PFSK-1 (cell line): ENCODE data around the gene KPNA3.

Experiments
- POLR2AphosphoS5 ChIP-seq: IDR thresholded peaks from 2 replicates; pipeline ENCODE4 v1.6.1; 2012; ENCODE audit warnings: low read depth, mild to moderate bottlenecking, control low read depth, low read length, moderate library complexity
- SIN3A ChIP-seq: IDR thresholded peaks from 2 replicates; pipeline ENCODE4 v1.6.1; 2012; ENCODE audit warnings: mild to moderate bottlenecking, low read length, moderate library complexity, borderline replicate concordance; ENCODE audit not compliant: insufficient read depth
- TF ChIP-seq, protein P1 (sequence below), 2 experiments: IDR thresholded peaks; 2 replicates each; pipeline versions ENCODE4 v1.6.1 to v1.8.0; 2011 to 2012; ENCODE audit warnings: low read depth in 2 of 2, low read length in 2 of 2, control low read depth in 1 of 2, inconsistent platforms in 1 of 2, mild to moderate bottlenecking in 1 of 2, moderate library complexity in 1 of 2; ENCODE audit not compliant: insufficient read depth in 1 of 2

DNA sequence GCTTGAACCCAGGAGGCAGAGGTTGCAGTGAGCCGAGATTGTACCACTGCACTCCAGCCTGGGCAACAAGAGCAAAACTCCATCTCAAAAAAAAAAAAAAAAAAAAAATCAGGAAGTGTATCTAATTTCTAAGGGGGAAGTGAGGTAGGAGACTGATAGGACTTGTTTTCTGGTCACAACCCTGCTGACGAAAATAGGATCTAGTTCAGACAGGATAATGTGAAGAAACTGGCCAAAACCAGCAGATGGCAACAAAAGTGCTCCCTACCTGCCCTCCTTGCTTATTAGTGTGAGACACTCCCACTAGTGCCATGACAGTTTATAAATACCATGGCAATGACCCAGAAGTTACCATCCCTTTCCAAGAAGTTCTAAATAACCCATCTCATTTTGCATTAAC, 36.0 kb upstream of the KPNA3 start:
- TF ChIP-seq, protein P1, sequence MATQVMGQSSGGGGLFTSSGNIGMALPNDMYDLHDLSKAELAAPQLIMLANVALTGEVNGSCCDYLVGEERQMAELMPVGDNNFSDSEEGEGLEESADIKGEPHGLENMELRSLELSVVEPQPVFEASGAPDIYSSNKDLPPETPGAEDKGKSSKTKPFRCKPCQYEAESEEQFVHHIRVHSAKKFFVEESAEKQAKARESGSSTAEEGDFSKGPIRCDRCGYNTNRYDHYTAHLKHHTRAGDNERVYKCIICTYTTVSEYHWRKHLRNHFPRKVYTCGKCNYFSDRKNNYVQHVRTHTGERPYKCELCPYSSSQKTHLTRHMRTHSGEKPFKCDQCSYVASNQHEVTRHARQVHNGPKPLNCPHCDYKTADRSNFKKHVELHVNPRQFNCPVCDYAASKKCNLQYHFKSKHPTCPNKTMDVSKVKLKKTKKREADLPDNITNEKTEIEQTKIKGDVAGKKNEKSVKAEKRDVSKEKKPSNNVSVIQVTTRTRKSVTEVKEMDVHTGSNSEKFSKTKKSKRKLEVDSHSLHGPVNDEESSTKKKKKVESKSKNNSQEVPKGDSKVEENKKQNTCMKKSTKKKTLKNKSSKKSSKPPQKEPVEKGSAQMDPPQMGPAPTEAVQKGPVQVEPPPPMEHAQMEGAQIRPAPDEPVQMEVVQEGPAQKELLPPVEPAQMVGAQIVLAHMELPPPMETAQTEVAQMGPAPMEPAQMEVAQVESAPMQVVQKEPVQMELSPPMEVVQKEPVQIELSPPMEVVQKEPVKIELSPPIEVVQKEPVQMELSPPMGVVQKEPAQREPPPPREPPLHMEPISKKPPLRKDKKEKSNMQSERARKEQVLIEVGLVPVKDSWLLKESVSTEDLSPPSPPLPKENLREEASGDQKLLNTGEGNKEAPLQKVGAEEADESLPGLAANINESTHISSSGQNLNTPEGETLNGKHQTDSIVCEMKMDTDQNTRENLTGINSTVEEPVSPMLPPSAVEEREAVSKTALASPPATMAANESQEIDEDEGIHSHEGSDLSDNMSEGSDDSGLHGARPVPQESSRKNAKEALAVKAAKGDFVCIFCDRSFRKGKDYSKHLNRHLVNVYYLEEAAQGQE (IDR thresholded peaks at IDR 0.05; ENCODE audit: insufficient read depth in 1 of 2, low read depth in 2 of 2, low read length in 2 of 2): no peak
- no peak for TF ChIP-seq SIN3A
- no peak for TF ChIP-seq POLR2AphosphoS5
